Tibial nerve (tissue), 4 donors: ENCODE data around the gene CDC42BPB. TPM values are rescaled to one million over a fixed set of nuclear protein-coding genes. Genes with fewer than 3 reads are reported as not detected.
A peak's percentile ranks its signal among the peaks of the same experiment; 100 is the strongest.

Experiments used
- DNase-seq, 2 donors: peaks; one replicate each; pipeline ENCODE4 v3.0.0-alpha.2; 2019; ENCODE audit warnings: low spot score in 2 of 2
- H3K27ac ChIP-seq, 4 donors: fragments of 200-600 bp; sonication (generic) in 3 of 4; one replicate each; pipeline ENCODE4 v1.5.1; 2017 to 2019; ENCODE audit warnings: mild to moderate bottlenecking in 1 of 4
- H3K27me3 ChIP-seq, 2 donors: fragments of 200-600 bp; sonication (generic) in 1 of 2; one replicate each; pipeline versions ENCODE4 v1.5.1 to v1.6.0; 2017 to 2019
- H3K36me3 ChIP-seq, 3 donors: fragments of 200-600 bp; sonication (generic); one replicate each; pipeline ENCODE4 v1.5.1; 2018 to 2019
- H3K4me1 ChIP-seq, 4 donors: fragments of 200-600 bp; sonication (generic) in 3 of 4; one replicate each; pipeline ENCODE4 v1.5.1; 2017 to 2019
- H3K4me3 ChIP-seq, 4 donors: fragments of 200-600 bp; sonication (generic) in 3 of 4; one replicate each; pipeline ENCODE4 v1.5.1; 2017 to 2019; ENCODE audit warnings: mild to moderate bottlenecking in 1 of 4, moderate library complexity in 1 of 4
- H3K9me3 ChIP-seq, 4 donors: fragments of 200-600 bp; sonication (generic) in 3 of 4; one replicate each; pipeline ENCODE4 v1.5.1; 2017 to 2019
- EP300 ChIP-seq, 2 donors: sonication (generic); formaldehyde crosslinking; IDR thresholded peaks; one replicate each; pipeline ENCODE4 v1.6.1; 2017; ENCODE audit warnings: antibody characterized with exemption in 2 of 2, mild to moderate bottlenecking in 1 of 2
- POLR2A ChIP-seq, 2 donors: fragments of 450-650 bp; IDR thresholded peaks; one replicate each; pipeline ENCODE4 v1.6.1; 2017; ENCODE audit warnings: antibody characterized with exemption in 2 of 2, mild to moderate bottlenecking in 2 of 2, moderate library complexity in 2 of 2
- WGBS, 2 donors: methylation state at CpG; one replicate each; pipeline ENCODE4 v1.1.5; 2018; 5-methylcytosine and 5-hydroxymethylcytosine counted together
- total RNA-seq, 4 donors: library from RNA; depleted of rRNA; stranded (reverse); fragments of >200 nt; gene quantifications; one replicate each; pipeline ENCODE4 v1.1.0, GENCODE V29; 2016
- TF ChIP-seq, protein P1 (sequence below), 5 experiments: fragments of 200-600 bp in 3 of 5; fragments of 450-650 bp in 2 of 5; sonication (generic) in 3 of 5; IDR thresholded peaks; one replicate each; pipeline ENCODE4 v1.5.1; 2016 to 2019; ENCODE audit warnings: antibody characterized with exemption in 5 of 5, mild to moderate bottlenecking in 3 of 5, moderate library complexity in 2 of 5

The CDC42BPB gene
- total RNA-seq, 4 donors from 2014 or later = 115 to 172 (median 134) TPM

- H3K4me1 ChIP-seq = peaks cover 0 to 13% (median 3%) of the 10 kb centered on the region in 4 donors
- peaks cover 0 to 100% (median 23%) of the 10 kb centered on the region in 3 donors for H3K36me3 ChIP-seq
- no peaks in the 10 kb centered on the region for H3K9me3 ChIP-seq
- no peak overlapping the region for H3K27ac ChIP-seq
- TF ChIP-seq, protein P1, sequence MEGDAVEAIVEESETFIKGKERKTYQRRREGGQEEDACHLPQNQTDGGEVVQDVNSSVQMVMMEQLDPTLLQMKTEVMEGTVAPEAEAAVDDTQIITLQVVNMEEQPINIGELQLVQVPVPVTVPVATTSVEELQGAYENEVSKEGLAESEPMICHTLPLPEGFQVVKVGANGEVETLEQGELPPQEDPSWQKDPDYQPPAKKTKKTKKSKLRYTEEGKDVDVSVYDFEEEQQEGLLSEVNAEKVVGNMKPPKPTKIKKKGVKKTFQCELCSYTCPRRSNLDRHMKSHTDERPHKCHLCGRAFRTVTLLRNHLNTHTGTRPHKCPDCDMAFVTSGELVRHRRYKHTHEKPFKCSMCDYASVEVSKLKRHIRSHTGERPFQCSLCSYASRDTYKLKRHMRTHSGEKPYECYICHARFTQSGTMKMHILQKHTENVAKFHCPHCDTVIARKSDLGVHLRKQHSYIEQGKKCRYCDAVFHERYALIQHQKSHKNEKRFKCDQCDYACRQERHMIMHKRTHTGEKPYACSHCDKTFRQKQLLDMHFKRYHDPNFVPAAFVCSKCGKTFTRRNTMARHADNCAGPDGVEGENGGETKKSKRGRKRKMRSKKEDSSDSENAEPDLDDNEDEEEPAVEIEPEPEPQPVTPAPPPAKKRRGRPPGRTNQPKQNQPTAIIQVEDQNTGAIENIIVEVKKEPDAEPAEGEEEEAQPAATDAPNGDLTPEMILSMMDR (IDR thresholded peaks at IDR 0.05) = no peak
- TF ChIP-seq POLR2A (IDR thresholded peaks at IDR 0.05) (no peak), EP300 (IDR thresholded peaks at IDR 0.05) (no peak)
- no peaks in the 10 kb centered on the region for H3K27me3 ChIP-seq
- no peak for DNase-seq
- 90 to 94% methylated on average over 10 of the region's 10 CpGs for WGBS, 2 donors
- H3K4me3 ChIP-seq = no peak overlapping the region
Measured at GRCh38 chr14:102970496-102970895, 86.9 kb downstream of the CDC42BPB start.

GRCh38 chr14:102969901-102970300, 87.4 kb downstream of the CDC42BPB start:
- Histone ChIP-seq H3K27ac (no peak overlapping the region), H3K36me3 (peaks cover 0 to 100% (median 23%) of the 10 kb centered on the region in 3 donors), H3K4me1 (peaks cover 0 to 13% (median 3%) of the 10 kb centered on the region in 4 donors), H3K9me3 (no peaks in the 10 kb centered on the region), H3K27me3 (no peaks in the 10 kb centered on the region), H3K4me3 (no peak overlapping the region)
- WGBS, 2 donors = 82 to 89% methylated on average over 11 of the region's 11 CpGs
- TF ChIP-seq EP300 (IDR thresholded peaks at IDR 0.05) (no peak), POLR2A (IDR thresholded peaks at IDR 0.05) (no peak)
- TF ChIP-seq, protein P1 (IDR thresholded peaks at IDR 0.05) = no peak
- no peak for DNase-seq

GRCh38 chr14:102969060-102969791, 88.1 kb downstream of the CDC42BPB start:
- Histone ChIP-seq H3K4me1 (peaks cover 0 to 13% (median 3%) of the 10 kb centered on the region in 4 donors), H3K27me3 (no peaks in the 10 kb centered on the region), H3K36me3 (peaks cover 0 to 100% (median 25%) of the 10 kb centered on the region in 3 donors), H3K27ac (no peak overlapping the region), H3K4me3 (no peak overlapping the region), H3K9me3 (no peaks in the 10 kb centered on the region)
- no peak for DNase-seq
- TF ChIP-seq, protein P1 (IDR thresholded peaks at IDR 0.05) = no peak
- WGBS, 2 donors = 93 to 94% methylated on average over 21 to 26 of the region's 26 CpGs

DNA sequence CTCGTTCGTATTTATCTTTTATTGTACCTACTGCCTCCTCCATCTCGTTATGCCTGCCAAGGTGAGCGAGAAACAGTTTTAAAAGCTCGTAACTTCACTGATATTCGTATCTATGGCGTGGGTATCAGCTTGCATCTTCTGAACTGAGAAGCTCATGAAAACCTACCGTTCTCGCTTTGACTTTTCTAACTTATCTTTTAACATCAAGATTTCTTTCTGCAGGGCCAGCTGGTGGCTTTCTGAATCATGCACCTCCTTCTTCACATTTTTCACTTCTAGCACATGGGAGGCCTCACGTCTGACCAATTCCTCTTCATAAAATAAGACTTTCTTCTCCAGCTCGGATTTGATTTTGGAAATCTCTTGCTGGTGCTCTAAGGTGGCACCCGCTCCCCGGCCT, 89.0 kb downstream of the CDC42BPB start:
- no peak for TF ChIP-seq EP300 (IDR thresholded peaks at IDR 0.05)
- no peak for TF ChIP-seq POLR2A (IDR thresholded peaks at IDR 0.05)
- TF ChIP-seq, protein P1 (IDR thresholded peaks at IDR 0.05) = no peak
- WGBS, 2 donors = 95 to 96% methylated on average over 13 of the region's 13 CpGs
- no peaks in the 10 kb centered on the region for H3K9me3 ChIP-seq
- H3K27me3 ChIP-seq = no peaks in the 10 kb centered on the region
- H3K4me1 ChIP-seq = peaks cover 0 to 13% (median 3%) of the 10 kb centered on the region in 4 donors
- no peak overlapping the region for H3K4me3 ChIP-seq
- peaks cover 4 to 100% (median 30%) of the 10 kb centered on the region in 3 donors for H3K36me3 ChIP-seq
- DNase-seq = no peak
- no peak overlapping the region for H3K27ac ChIP-seq

GRCh38 chr14:102967506-102967795, 89.9 kb downstream of the CDC42BPB start:
- Histone ChIP-seq H3K27me3 (no peaks in the 10 kb centered on the region), H3K9me3 (no peaks in the 10 kb centered on the region), H3K4me3 (no peak overlapping the region), H3K27ac (peak overlapping the region in 2 of 4 donors; percentile 36 to 67), H3K36me3 (peaks cover 4 to 100% (median 32%) of the 10 kb centered on the region in 3 donors), H3K4me1 (peaks cover 0 to 13% (median 3%) of the 10 kb centered on the region in 4 donors)
- TF ChIP-seq, protein P1 (IDR thresholded peaks at IDR 0.05) = no peak
- TF ChIP-seq EP300 (IDR thresholded peaks at IDR 0.05) = peak in 1 of 2 donors; percentile 7
- DNase-seq = no peak
- WGBS, 2 donors = 56 to 64% methylated on average over 14 of the region's 14 CpGs
